GM12872 (cell line): ENCODE results near the gene CRHR1.

ENCODE experiments used
- TF ChIP-seq, protein P1 (sequence below): IDR thresholded peaks from 3 replicates; pipeline ENCODE4 v1.5.1; 2011; ENCODE audit warnings: low read depth, mild to moderate bottlenecking, low read length, moderate library complexity; ENCODE audit not compliant: insufficient read depth

The CRHR1 gene

GRCh38 chr17:45753645-45754225 lies 30.4 kb upstream of the CRHR1 start:
- TF ChIP-seq, protein P1, sequence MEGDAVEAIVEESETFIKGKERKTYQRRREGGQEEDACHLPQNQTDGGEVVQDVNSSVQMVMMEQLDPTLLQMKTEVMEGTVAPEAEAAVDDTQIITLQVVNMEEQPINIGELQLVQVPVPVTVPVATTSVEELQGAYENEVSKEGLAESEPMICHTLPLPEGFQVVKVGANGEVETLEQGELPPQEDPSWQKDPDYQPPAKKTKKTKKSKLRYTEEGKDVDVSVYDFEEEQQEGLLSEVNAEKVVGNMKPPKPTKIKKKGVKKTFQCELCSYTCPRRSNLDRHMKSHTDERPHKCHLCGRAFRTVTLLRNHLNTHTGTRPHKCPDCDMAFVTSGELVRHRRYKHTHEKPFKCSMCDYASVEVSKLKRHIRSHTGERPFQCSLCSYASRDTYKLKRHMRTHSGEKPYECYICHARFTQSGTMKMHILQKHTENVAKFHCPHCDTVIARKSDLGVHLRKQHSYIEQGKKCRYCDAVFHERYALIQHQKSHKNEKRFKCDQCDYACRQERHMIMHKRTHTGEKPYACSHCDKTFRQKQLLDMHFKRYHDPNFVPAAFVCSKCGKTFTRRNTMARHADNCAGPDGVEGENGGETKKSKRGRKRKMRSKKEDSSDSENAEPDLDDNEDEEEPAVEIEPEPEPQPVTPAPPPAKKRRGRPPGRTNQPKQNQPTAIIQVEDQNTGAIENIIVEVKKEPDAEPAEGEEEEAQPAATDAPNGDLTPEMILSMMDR, result no peak

DNA sequence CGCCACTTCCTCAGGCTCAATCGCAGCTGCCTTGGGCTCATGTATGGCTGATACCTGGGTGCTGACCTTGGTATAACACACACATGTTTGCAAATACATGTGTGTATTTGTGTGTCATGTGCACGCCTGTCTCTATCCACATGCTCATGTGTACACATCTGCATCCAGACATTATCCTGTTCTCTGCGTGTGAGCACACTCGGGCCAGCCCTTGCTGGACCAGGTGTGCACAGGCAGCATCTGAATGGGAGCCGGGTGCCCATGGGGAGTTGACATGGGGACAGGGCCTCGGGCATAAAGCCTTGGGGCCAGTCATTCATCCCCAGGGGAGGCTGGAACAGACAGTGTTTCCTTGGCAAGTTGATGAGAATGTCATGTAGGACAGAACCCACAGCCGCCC lies 29.1 kb upstream of the CRHR1 start:
- TF ChIP-seq, protein P1, result no peak

DNA sequence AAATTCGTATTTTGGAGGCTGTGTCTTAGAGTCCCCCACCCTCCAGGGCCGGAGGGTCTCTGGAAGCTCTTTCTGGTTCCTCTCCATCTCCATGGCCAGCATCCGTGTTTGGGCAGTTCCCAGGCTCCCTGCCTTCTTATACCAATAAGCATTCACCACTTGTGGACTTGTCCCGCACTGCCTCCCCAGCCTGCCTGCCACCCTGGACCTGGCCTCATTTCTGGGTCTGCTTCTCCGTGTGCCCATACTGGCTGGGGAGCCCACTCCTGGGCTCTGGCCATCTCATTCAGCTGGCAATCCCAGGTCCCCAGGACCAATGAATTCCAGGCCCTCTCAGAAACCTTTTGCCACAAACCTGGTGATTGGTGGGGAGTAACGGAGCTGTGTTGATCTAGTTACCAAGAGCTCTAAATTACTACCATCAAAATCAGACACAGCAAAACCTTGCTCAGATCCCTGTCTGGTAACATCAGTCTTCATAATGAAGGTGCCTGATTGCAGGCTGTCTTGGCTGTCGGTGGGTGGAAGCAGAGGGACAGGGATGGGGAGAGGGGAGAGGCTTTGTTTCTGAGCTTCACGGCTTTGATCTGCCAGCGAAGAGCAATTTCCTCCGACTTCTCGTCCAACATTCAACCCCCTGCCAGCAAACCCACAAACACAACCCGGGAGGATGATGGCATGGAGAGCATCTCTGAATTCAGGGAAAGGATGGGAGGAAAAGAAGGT lies 27.7 kb upstream of the CRHR1 start:
- TF ChIP-seq, protein P1, result no peak

DNA sequence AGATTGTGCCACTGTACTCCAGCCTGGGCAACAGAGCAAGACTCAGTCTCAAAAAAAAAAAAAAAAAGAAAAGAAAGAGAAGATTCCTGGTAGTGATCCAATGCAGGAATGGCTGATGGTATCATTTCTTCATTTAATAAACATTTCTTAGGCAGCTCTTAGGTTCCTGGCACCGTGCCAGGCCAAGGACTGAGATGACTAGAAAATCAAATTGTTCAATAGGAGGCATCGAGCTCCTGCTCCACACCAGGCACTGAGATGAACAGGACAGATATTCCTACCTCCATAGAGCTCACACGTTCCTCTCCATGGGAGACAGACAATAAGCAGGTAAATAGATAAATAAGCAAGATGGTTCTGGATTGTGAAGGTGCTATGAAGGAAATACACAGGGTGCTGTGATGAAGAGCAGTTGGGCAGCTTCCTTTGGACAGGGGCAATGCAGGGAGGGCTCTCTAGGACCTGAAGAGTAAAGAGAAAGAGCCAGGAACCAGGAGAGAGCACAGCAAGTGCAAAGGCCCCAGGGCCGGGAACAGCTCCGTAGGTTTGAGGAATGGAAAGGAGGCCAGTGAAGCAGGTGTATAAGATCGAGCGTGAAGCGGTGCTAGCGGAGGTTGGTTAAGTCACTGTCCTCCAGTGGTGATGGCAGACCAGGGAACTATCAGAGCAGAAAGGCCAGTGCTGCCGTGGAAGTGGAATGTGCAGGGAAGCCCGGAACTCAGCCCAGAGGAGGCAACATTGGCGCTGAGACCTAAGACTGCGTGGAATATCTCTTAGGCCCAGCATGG lies 26.5 kb upstream of the CRHR1 start:
- TF ChIP-seq, protein P1, result no peak

DNA sequence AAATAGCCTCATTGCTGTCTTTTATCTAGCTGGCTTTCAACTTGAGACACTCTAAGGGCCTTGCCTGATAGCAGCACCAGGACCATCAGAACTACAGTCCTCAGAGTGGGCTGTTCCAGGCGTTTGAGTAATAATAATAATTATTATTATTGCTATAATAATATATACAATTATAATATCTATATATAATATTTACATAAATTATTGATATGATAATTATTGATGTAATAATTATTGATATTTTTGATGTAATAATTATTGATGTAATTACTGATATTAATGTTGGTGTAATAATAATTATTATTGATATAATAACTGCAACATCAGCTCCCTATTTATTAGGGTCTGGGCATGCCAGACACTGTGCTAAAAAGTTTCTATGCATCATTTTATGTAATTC lies 25.6 kb upstream of the CRHR1 start:
- TF ChIP-seq, protein P1, result no peak

- TF ChIP-seq, protein P1, result no peak
Observed at GRCh38 chr17:45759761-45760160, 24.4 kb upstream of the CRHR1 start.

- TF ChIP-seq, protein P1, result no peak
Observed at GRCh38 chr17:45761957-45762565, 22.1 kb upstream of the CRHR1 start.
